OCI-LY7 (cell line): Measurements from ENCODE around the gene ZNRF3. TPM values are rescaled to one million over a fixed set of nuclear protein-coding genes. Genes with fewer than 3 reads are reported as not detected.
"Not testable (repeated sequence)": the region's sequence is repeated elsewhere in the genome, so short reads cannot be mapped to it uniquely, and the experiment has no call there.

Experiments used
- BruUV-seq: library from RNA; stranded (reverse); fragments of 400-500 nt; replicated peaks from 2 replicates; lab custom pipeline; 2021; lab: Mats Ljungman, UMichigan
- CTCF ChIA-PET: fragments of 300-600 bp; sonication (Branson Sonifier 250); formaldehyde crosslinking; loops from one replicate; lab custom pipeline; 2022; ENCODE audit warnings: antibody characterized with exemption; ENCODE audit not compliant: unreplicated experiment; lab: Charles Lee
- POLR2A ChIA-PET: fragments of 300-600 bp; sonication (Branson Sonifier 250); formaldehyde crosslinking; loops from one replicate; lab custom pipeline; 2022; ENCODE audit warnings: antibody characterized with exemption; lab: Charles Lee
- DNase-seq: peaks from one replicate; pipeline ENCODE4 v3.0.0-alpha.2; 2015; ENCODE audit warnings: low spot score
- H2AFZ ChIP-seq: fragments of 200-600 bp; sonication (generic), shearing (Covaris generic); 2 replicates; pipeline ENCODE4 v1.6.1; 2014; ENCODE audit warnings: mild to moderate bottlenecking, antibody characterized with exemption, low read length, moderate library complexity
- H3K27ac ChIP-seq: fragments of 200-600 bp; sonication (generic); 2 replicates; pipeline ENCODE4 v1.5.1; 2014; ENCODE audit warnings: mixed run types, low read depth, mild to moderate bottlenecking, moderate library complexity, low read length, inconsistent platforms; ENCODE audit not compliant: poor library complexity, severe bottlenecking
- H3K36me3 ChIP-seq: fragments of 200-600 bp; sonication (generic); 2 replicates; pipeline ENCODE4 v1.6.1; 2014; ENCODE audit warnings: mild to moderate bottlenecking, antibody characterized with exemption, low read length, moderate library complexity, mixed read lengths; ENCODE audit not compliant: insufficient read depth
- H3K4me1 ChIP-seq: fragments of 200-600 bp; sonication (generic); 2 replicates; pipeline ENCODE4 v1.5.1; 2014; ENCODE audit warnings: mild to moderate bottlenecking, low read length; ENCODE audit not compliant: insufficient read depth, poor library complexity, severe bottlenecking
- H3K4me2 ChIP-seq: fragments of 200-600 bp; sonication (generic); 2 replicates; pipeline ENCODE4 v1.6.1; 2014; ENCODE audit warnings: mild to moderate bottlenecking, low read length
- H3K4me3 ChIP-seq: fragments of 200-600 bp; sonication (generic); 2 replicates; pipeline ENCODE4 v1.5.1; 2014; ENCODE audit warnings: mild to moderate bottlenecking, low read depth, low read length; ENCODE audit not compliant: poor library complexity, severe bottlenecking
- H3K79me2 ChIP-seq: fragments of 200-600 bp; sonication (generic); 2 replicates; pipeline ENCODE4 v1.6.1; 2016; ENCODE audit warnings: low read depth, mild to moderate bottlenecking, low read length, moderate library complexity, mixed read lengths; ENCODE audit not compliant: insufficient read depth
- H3K9me2 ChIP-seq: fragments of 200-600 bp; sonication (generic); 2 replicates; pipeline ENCODE4 v1.6.1; 2016; ENCODE audit warnings: mild to moderate bottlenecking, low read length, mixed read lengths; ENCODE audit not compliant: insufficient read depth
- H3K9me3 ChIP-seq: fragments of 200-600 bp; sonication (generic); 2 replicates; pipeline ENCODE4 v1.6.1; 2014; ENCODE audit warnings: mild to moderate bottlenecking, mixed run types, low read length, mixed read lengths
- H4K20me1 ChIP-seq: fragments of 200-600 bp; sonication (generic); 2 replicates; pipeline ENCODE4 v1.6.1; 2014; ENCODE audit warnings: mild to moderate bottlenecking, antibody characterized with exemption, low read length, moderate library complexity, mixed read lengths; ENCODE audit not compliant: insufficient read depth
- CTCF ChIP-seq: fragments of 200-600 bp; sonication (generic); conservative IDR thresholded peaks from 2 replicates; pipeline ENCODE4 v1.5.1; 2014; ENCODE audit warnings: mild to moderate bottlenecking, antibody characterized with exemption, low read length, moderate library complexity, mixed read lengths
- EZH2phosphoT487 ChIP-seq: fragments of 200-600 bp; sonication (generic); IDR thresholded peaks from 2 replicates; pipeline ENCODE4 v1.6.1; 2018; ENCODE audit warnings: low read depth, borderline replicate concordance, mild to moderate bottlenecking, mixed run types, antibody characterized with exemption, low read length, moderate library complexity, mixed read lengths
- intact Hi-C: fragments of 100-400 bp; cut with micrococcal nuclease; formaldehyde crosslinking; loops from one replicate; pipeline ENCODE4 v1.10.0; 2022; ENCODE audit not compliant: unreplicated experiment
- total RNA-seq, 2 experiments: library from RNA; depleted of rRNA in 1 of 2; stranded (reverse); fragments of >200 nt in 1 of 2; shearing (Covaris generic) in 1 of 2; gene quantifications; 2 replicates each; pipeline ENCODE4 v1.2.3, GENCODE V29; 2014 to 2022

The ZNRF3 gene
- total RNA-seq, 2 experiments from 2014 or later = 3.6 to 3.9 TPM

GRCh38 chr22:28843633-28844032, 39.7 kb upstream of the ZNRF3 start:
- Histone ChIP-seq H3K9me3 (no peaks in the 10 kb centered on the region), H3K79me2 (no peaks in the 10 kb centered on the region), H3K27ac (no peak overlapping the region), H3K36me3 (no peaks in the 10 kb centered on the region), H3K4me1 (no peaks in the 10 kb centered on the region), H3K4me3 (no peak overlapping the region), H4K20me1 (no peaks in the 10 kb centered on the region), H2AFZ (no peak overlapping the region), H3K4me2 (no peak overlapping the region), H3K9me2 (no peaks in the 10 kb centered on the region)
- CTCF ChIA-PET = no interaction called here
- no TSS peak for BruUV-seq
- TF ChIP-seq EZH2phosphoT487 (no peak), CTCF (no peak)
- intact Hi-C loops = no loop called here
- no peak for DNase-seq
- POLR2A ChIA-PET = no interaction called here

- POLR2A ChIA-PET, H3K9me2 ChIP-seq, H3K4me2 ChIP-seq, H3K4me1 ChIP-seq, H2AFZ ChIP-seq, H3K9me3 ChIP-seq, H4K20me1 ChIP-seq, CTCF ChIA-PET, H3K79me2 ChIP-seq, intact Hi-C loops, DNase-seq, H3K36me3 ChIP-seq, BruUV-seq, H3K27ac ChIP-seq, H3K4me3 ChIP-seq: not testable (repeated sequence)
Observed at GRCh38 chr22:28844277-28844676, 39.1 kb upstream of the ZNRF3 start.

GRCh38 chr22:28846994-28847393, 36.4 kb upstream of the ZNRF3 start:
- BruUV-seq = no TSS peak
- POLR2A ChIA-PET = no interaction called here
- H3K9me2 ChIP-seq = no peaks in the 10 kb centered on the region

More at GRCh38 chr22:28846994-28847393, 36.4 kb upstream of the ZNRF3 start:
- no peaks in the 10 kb centered on the region for H3K4me1 ChIP-seq
- no peaks in the 10 kb centered on the region for H4K20me1 ChIP-seq
- no peak overlapping the region for H2AFZ ChIP-seq
- H3K27ac ChIP-seq = no peak overlapping the region
- TF ChIP-seq CTCF = no peak
- TF ChIP-seq EZH2phosphoT487 = no peak
- CTCF ChIA-PET = no interaction called here
- no peak overlapping the region for H3K4me3 ChIP-seq
- no peaks in the 10 kb centered on the region for H3K36me3 ChIP-seq
- no peaks in the 10 kb centered on the region for H3K79me2 ChIP-seq
- DNase-seq = no peak
- intact Hi-C loops = no loop called here
- no peak overlapping the region for H3K4me2 ChIP-seq
- no peaks in the 10 kb centered on the region for H3K9me3 ChIP-seq
